ENCODE measurements around the gene TMEM138.

The TMEM138 gene

DNA sequence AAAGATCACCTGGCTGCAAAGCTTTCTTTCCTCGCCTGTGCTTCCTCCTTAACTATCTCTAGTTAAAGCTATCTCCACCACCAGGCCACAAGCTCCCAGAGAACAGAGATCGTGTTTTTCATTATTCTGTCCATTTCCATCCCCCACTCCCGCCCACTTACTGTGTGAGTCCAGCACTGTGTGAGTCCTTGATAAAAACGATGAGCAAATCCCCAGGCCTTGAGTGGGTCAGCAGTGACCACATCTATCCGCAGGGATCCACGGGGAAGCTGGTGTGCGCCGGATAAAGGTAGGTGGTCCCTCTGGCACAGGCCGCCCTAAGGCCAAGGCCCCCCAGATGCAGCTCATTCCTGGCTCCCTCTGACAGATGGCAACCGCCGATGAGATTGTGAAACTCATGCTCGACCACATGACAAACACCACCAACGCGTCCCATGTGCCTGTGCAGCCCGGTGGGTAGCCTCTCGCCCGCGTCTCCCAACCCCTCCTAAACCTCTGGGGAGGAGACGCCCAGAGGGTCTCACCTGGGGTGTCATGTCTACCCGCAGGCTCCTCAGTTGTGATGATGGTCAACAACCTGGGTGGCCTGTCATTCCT, 19.9 kb upstream of the TMEM138 start:
- no peak for DNase-seq

DNA sequence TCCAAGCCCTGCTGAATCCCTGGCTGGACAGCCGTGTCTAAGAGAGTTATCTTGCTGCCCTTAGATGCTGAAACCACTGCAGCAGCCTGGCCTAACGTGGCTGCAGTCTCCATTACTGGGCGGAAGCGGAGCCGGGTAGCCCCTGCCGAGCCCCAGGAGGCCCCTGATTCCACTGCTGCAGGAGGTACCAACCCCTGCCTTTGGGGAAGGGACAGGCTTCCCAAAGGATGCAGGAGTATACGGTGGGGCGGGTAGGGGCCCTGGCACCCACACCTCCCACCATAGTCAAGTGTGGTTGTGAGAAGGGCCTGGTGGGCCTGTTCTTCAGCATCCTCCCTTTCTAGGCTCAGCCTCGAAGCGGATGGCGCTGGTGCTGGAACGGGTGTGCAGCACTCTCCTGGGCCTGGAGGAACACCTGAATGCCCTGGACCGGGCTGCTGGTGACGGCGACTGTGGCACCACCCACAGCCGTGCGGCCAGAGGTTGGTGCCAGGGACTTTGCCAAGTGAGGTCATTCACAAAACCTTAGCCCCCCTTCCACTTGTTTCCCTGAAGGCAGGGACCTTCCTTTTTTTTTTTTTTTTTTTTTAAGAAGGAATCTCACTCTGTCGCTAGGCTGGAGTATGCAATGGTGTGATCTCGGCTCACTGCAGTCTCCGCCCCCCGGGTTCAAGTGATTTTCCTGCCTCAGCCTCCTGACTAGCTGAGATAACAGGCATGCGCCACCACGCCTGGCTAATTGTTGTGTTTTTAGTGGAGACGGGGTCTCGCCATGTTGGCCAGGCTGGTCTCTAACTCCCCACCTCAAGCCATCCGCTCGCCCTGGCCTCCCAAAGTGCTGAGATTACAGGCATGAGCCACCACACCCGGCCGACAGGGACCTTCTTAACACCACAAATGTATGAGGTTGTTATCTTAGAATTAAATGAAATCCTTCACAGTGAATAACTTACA, 18.1 kb upstream of the TMEM138 start:
- DNase-seq = no peak

DNA sequence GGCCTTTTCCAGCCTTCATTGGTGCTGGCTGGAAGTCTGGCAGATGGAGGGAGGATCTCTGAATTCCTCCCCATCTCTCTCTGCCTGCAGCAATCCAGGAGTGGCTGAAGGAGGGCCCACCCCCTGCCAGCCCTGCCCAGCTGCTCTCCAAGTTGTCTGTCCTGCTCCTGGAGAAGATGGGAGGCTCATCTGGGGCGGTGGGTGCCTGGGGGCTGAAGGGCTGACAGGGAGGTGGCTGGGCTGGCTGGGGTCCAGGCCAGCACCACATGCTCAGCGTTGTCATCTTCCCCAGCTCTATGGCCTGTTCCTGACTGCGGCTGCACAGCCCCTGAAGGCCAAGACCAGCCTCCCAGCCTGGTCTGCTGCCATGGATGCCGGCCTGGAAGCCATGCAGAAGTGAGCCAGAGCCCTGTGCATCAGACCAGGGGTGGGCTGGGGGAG, 17.0 kb upstream of the TMEM138 start:
- DNase-seq = no peak

DNA sequence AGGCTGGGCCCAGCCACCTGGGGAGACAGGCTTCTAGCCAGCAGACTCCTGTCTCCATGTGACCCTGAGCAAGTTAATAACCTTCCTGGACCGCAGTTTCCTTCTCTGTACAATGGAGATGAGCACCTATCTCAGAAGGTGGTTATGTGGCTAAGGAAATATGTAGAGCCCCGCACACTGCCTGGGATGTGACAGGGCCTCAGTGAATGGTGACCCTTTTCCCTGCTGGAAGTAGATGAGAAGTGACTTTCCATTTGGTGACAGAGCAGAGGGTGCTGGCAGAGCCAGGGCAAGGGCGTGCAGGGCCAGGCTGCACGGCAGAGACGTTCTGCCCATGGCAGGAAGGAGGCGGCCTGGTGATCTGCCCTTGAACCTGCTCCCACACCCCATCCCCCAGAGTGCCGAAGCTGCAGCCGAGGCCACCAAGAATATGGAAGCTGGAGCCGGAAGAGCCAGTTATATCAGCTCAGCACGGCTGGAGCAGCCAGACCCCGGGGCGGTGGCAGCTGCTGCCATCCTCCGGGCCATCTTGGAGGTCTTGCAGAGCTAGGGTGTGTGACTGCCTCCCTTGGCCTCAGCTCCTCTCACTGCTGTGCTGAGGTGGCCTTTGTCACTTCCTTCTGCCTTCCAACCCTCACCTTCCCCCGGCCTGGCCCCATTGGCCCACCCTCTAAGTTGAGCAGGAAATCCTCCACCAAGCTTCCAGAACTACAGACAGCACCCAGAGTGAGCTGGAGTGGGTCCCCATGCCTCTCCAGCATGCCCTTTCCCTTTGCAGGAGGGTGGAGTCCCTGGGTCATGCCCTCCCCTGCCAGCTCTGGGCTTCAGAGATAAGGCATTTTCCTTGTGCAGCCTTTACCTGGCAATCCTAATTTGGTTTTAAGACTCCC, 16.0 kb upstream of the TMEM138 start:
- DNase-seq = no peak

DNA sequence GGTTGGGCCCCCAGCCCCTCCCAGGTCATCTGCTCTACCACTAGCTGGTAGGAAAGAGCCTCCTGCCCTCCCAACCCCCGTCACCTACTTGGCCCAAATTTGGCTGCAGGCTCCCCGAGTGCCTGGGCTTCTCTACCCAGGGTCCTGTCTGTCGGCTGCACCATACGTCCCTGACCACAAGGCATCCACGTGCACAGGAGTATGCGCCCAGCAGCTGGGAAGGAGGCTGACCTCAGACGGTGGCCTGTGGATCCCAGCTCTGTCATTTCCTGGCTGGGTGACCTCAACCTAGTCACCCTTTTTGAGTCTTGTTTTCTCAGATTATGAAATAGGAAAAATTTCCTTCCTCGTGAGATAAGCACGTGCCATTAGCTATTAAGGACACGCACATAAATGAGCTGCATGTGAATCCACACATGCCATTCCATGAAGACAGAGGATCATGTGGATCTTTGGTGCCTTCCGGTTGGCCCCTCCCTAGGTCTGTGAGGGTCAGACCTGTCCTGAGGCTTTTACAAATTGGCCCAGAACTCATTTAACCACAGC, 14.2 kb upstream of the TMEM138 start:
- DNase-seq = peak; percentile 58

DNA sequence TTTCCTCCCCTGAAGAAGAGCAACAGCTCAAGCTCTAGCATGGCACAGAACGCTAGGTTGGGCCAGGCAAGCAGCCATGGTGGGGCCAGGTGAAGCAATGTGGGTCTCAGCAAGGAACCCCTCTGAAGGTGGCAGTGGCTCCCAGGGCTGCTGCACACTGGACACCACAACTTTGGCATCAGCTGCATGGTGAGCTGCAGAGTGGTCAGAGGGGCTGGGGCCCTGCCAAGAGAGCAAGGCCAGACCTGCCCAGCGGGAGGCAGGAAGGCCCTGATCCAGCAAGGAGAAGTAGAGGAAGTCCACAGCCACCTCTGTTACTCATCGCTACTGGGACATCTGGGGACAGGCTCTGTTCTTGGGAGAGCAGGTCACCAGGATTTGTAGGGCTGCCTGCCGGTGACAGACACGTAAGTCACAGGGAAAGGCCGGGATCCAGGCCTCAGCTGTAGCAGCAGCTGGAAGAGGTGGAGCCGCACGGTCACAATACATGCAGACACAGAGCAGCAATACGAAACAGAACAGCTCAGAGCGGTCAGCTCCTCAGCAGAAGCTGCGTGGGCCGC, 12.9 kb upstream of the TMEM138 start:
- DNase-seq = no peak

DNA sequence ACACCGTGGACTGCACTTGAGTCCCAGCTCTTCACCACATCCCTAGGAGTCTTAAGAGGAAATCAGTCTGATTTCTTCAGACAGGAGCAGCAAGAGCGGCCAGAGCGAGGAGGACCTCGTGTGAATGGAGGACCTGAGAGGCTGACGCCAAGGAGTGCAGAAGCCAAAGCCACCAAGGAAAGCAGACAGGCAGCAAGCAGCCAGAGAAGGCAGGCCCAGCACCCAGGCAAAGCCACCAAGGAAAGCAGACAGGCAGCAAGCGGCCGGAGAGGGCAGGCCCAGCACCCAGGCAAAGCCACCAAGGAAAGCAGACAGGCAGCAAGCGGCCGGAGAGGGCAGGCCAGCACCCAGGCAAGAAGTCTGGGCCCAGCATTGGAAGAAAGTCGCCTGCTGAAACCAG, 12.3 kb upstream of the TMEM138 start:
- DNase-seq = no peak

DNA sequence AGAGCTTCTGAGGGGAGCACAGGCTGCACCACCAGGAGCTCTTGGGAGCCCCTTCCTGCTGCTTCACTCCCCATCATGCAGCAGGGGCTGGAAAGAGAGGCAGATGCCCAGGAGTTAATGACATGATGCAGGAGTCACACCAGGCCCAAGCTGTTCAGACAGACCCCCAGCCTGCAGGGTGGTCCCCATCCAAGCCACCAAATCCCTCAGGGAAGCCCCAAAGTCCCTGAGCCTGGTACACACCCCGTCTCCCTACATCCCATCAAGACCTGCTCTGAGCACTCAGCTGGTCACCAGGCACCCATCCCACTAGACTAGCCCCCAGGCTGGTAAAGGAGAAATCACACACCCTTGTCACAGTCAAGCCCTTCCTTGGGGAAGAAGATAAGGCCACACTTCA, 11.8 kb upstream of the TMEM138 start:
- DNase-seq = no peak

DNA sequence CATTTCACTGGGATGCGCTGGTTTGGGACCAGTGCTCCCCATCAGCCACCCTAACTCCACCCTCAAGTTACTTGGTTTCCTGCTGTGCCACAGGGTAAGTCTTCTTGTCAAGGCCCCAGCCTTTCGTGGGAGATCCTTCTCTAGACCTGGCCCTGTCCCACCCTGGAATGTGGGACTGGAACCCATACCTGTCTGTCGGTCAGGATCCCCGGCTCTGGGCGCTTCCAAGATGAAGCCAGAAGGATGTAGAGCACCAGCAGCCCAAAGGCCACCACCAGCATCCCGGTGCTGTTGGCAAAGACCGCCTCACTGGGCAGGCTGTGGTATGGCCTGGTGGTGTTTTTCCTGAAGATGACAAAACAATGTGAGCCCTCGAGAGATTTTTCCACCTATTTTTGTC, 11.4 kb upstream of the TMEM138 start:
- no peak for DNase-seq

DNA sequence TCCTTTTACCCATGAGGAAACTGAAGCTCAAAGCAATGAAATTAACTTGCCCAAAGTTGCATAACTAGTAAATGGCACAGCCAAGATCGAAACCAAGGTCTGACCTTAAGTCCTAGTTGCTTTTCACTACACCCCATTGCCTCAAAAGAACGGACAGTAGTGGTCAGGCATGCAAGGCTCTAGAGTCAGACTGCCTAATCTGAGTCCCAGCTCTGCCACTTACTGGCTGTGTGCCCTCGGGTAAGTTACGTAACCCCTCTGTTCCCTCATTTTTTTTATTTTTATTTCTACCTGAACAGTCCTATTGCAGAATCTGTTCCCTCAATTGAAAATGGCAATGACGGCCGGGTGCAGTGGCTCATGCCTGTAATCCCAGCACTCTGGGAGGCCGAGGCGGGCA, 10.1 kb upstream of the TMEM138 start:
- DNase-seq = no peak

DNA sequence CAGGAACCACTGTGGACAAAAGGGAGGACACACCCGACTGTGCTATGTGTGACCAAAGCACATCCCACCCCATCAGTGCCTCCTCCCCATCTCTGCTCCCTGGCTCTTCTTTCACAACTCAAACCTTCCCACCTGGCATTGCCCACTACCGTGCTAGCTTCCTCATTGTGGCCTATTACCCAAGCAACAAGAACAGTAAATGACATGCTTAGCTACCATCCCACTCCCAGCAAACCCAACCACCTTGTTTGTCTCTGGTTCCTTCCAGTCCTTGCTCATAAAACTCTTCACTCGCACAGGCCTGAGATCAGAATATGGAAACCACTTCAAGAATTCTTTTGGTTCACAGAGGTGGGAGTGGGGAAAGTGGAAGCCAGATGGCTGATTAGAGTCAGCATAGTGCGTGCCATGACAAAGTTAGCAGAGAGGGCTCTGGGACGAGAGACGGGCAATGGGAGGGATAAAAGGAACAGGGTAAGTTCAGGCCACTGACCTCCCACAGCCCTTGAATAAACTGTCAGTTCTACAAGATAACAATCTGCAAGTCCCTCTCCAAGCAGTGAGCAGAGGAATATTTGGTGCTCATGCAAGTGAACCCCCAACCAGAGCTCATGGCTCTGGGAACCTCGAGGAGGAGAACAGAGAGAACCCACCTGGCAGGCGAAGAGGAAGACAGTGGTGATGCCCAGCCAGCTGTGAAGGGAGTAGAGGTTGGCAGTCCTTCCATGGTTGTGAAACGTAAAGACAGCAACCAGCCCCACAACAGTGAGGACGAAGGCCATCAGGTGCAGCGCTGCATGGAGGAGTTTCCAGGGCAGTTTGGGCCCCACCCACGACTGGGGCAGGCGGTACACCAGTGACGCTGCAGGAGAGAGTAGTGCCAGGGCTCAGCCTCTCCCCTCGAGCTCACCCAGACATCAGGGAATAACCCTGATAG, 8.8 kb upstream of the TMEM138 start:
- DNase-seq = peak; percentile 62

DNA sequence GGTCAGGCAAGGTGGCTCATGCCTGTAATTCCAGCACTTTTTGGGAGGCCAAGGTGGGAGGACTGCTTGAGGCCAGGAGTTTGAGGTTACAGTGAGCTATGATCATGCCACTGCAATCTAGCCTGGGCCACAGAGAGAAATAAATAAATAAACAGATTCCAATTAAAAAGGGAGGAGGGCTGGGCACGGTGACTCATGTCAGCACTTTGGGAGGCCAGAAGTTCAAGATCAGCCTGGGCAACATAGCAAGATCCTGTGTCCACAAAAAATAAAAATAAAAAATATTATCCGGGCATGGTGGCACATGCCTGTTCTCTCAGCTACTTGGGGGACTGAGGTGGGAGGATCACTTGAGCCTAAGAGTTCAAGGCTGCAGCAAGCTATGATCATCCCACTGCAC, 8.0 kb upstream of the TMEM138 start:
- no peak for DNase-seq

DNA sequence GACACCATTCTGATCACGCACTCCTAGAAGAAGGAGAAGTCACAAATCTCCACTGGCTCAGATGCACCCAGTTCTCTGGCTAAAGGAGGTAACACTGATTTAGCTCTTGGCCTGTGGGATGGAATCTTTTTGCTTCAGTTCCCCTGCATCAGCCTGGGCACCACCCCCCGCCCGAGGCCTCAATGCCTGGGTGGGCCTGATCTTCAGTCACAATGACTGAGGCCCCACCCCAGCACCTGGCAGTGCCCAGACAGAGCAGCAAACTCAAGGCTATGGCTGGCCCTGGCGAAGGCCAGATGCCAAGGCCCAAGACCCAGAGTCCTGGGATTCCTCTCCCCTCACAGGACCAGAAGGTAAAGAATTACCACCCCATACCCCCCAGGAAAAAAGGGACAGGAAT, 5.5 kb upstream of the TMEM138 start:
- DNase-seq = no peak

DNA sequence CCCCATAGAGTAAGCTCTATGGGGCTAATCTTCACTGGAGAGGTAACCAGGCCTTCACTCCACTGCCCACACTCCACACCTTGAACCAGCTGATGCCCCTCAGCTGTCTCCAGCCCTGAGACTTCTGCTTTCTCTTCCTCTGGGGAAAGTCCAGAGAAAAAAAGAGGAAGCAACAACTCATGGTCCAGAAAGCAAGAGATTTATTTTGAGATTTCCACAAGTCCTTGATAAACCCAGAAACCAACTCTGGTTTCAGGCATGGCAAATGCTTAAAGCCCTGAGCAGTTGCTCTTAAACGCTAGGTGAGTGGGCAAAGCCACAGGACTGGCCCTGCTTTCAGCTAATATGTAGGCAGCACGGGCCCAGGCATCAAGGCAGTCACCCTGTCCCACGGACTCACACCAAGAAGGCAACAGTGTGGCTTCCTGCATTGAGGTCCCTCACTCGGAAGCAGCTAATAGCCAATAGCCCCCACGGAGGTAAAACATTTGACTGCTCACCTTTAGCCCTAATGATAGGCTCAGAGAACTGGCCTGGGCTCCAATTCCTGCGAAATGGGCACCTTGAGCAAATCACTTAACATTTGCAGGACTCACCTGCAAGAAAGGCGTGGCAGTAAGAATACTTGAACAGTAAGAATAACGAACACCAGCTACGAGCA, 4.8 kb upstream of the TMEM138 start:
- DNase-seq = peak; percentile 90

DNA sequence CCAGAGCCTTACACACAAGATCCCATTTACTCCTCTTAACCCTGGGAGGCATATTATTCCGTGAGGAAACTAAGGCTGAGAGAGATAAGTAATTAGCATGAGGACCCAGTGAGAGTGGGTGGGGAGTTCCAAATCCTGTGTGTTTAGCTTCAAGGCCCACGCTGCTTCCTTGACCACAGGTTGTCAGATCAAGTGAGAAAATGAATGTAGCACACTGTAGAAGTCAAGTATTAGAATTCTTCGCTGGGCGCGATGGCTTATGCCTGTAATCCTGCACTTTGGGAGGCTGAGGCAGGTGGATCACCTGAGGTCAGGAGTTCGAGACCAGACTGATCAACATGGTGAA, 4.3 kb upstream of the TMEM138 start:
- no peak for DNase-seq

DNA sequence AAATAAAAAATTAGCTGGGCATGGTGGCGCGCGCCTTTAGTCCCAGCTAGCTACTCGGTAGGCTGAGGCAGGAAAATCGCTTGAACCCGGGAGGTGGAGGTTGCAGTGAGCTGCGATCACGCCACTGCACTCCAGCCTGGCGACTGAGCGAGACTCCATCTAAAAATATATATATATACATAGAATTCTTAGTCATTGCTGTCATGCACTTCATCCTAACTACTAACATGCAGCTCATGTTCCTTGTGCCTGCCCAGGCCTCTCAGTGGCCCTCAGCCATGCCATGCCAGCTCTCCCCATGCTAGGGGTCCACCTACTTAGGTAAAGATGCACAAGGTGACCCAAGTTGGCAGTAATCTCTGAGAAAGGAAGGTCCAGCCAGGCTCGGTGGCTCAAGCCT, 3.6 kb upstream of the TMEM138 start:
- no peak for DNase-seq

DNA sequence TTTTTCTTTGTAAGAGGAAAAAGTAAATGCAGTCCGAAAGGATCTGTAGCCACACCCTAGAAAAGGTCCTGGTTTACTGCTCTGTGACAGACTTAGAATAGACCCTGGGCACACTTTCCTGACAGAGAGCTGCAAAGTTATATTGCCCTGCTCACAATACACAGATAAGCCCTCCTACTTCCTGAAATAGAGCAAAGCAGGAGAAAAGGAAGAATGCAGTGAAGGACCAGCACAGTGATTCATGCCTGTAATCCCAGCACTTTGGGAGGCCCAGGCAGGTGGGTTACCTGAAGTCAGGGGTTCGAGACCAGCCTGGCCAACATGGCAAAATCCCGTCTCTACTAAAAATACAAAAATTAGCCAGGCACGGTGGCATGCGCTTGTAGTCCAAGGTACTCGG, 2.7 kb upstream of the TMEM138 start:
- peak; percentile 13 for DNase-seq

DNA sequence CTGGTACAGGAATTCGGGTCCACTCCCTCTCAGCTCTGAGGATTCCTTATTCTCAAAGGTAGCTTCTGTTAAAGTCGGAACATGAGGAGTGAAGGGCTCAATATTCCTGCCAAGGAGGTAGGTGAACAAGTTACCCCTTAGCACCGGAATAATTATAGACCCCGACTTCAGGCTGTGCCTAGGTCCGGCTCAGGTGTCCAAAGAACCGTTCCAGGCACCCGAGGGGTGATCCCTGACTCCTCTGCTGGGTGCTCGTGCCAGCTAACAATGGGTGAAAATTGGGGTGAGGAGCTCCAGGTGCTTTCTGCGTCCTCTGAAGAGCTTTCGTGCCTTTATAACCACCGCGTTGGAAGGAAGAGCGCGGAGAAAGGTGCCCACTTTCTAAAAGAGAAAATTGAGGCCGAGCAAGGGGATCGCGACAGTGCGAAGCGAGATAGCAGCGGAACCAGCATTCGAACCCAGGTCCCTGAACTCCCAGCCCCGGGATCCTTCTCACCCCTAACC, 885 bp upstream of the TMEM138 start:
- no peak for DNase-seq

DNA sequence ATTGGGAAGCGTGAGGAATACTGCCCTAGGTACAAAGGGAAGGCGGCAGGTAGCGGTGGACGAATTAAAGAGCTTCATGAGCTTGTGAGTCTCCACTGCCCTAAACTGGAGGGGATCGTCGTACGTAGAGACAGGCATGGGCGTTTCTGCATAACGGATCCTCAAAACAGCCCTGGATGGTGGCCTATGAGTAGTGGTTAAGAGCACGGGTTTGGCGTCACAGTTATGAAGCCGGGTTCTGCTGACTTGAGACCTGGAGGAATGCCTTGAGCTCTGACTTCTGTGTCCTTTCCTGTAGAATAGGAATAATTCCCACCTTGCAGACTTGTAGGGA, 335 bp downstream of the TMEM138 start:
- DNase-seq = peak; percentile 37

DNA sequence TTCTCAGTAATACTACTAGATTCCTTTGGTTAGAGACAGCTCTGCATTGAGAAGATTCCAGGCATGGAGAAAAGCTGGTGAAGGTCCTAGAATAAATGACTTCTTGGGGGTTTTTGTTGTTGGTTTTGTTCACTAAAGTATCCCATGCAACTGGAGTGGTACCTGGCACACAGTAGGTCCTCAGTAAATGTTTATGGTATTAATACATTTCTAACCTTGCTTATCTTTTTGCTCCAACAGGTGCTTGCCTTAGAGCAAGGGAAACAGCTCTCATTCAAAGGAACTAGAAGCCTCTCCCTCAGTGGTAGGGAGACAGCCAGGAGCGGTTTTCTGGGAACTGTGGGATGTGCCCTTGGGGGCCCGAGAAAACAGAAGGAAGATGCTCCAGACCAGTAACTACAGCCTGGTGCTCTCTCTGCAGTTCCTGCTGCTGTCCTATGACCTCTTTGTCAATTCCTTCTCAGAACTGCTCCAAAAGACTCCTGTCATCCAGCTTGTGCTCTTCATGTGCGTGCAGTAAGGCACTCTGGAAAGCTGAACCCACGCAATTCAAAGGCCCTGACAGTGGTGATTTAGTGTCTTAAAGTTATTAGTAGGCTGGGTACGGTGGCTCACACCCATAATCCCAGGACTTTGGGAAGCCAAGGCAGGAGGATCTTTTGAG, 2.0 kb downstream of the TMEM138 start:
- DNase-seq = no peak

DNA sequence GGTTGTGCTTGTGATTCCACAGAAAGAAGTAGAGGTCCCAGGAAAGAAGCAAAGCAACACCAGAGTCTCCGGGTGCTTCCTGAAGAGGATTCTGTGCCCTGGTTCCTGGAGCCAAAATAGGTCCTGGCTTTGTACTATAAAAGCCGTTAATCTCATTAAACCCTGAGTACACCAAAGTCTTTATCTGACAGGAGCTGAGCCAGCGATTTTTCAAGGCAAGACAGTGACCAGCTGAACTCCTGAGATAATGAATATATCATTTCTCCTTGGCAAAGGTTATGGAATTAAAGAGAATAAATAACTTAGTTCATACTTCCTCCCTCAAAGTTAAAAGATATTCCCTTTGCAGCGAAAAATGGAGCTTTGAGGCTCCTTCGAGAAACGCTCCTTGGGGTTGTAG, 5.2 kb downstream of the TMEM138 start:
- DNase-seq = no peak

All from MV-4-11 (cell line).